ENCODE data around the gene MCFD2.

MCFD2 gene

GRCh38 chr2:46902465-46902864, 13.1 kb downstream of the MCFD2 start:
- Histone ChIP-seq H3K27ac (ENCODE audit: low read length) (no peak overlapping the region), H3F3A (ENCODE audit: insufficient read depth, low read length) (no peaks in the 10 kb centered on the region), H3K79me2 (ENCODE audit: low read length) (no peaks in the 10 kb centered on the region), H4K20me1 (ENCODE audit: insufficient read depth, low read length) (no peaks in the 10 kb centered on the region), H3K36me3 (replicated peaks; ENCODE audit: insufficient read depth, low read length) (no peaks in the 10 kb centered on the region), H3K9ac (ENCODE audit: low read length) (no peak overlapping the region), H3K27me3 (replicated peaks; ENCODE audit: insufficient read depth, low read length) (no peaks in the 10 kb centered on the region), H2AFZ (ENCODE audit: low read length) (no peak overlapping the region), H3K9me2 (replicated peaks; ENCODE audit: insufficient read depth, low read length) (no peaks in the 10 kb centered on the region), H3K4me2 (ENCODE audit: low read depth, low read length) (no peak overlapping the region), H3K9me3 (replicated peaks; ENCODE audit: insufficient read depth, low read length) (no peaks in the 10 kb centered on the region), H3K4me1 (ENCODE audit: low read length) (no peaks in the 10 kb centered on the region), H3K4me3 (ENCODE audit: low read length) (no peak overlapping the region)
- DNase-seq: no peak
- no peak for TF ChIP-seq EZH2 (optimal IDR thresholded peaks at IDR 0.05; ENCODE audit: low read depth, low read length)

GRCh38 chr2:46901611-46902010, 14.0 kb downstream of the MCFD2 start:
- no peaks in the 10 kb centered on the region for H3F3A ChIP-seq (ENCODE audit: insufficient read depth, low read length)
- no peaks in the 10 kb centered on the region for H3K9me3 ChIP-seq (replicated peaks; ENCODE audit: insufficient read depth, low read length)
- no peaks in the 10 kb centered on the region for H3K27me3 ChIP-seq (replicated peaks; ENCODE audit: insufficient read depth, low read length)
- no peaks in the 10 kb centered on the region for H3K79me2 ChIP-seq (ENCODE audit: low read length)
- H4K20me1 ChIP-seq (ENCODE audit: insufficient read depth, low read length): no peaks in the 10 kb centered on the region
- DNase-seq: no peak
- H3K36me3 ChIP-seq (replicated peaks; ENCODE audit: insufficient read depth, low read length): no peaks in the 10 kb centered on the region
- H3K4me1 ChIP-seq (ENCODE audit: low read length): no peaks in the 10 kb centered on the region
- no peak overlapping the region for H2AFZ ChIP-seq (ENCODE audit: low read length)
- no peaks in the 10 kb centered on the region for H3K9me2 ChIP-seq (replicated peaks; ENCODE audit: insufficient read depth, low read length)
- no peak overlapping the region for H3K27ac ChIP-seq (ENCODE audit: low read length)
- H3K9ac ChIP-seq (ENCODE audit: low read length): no peak overlapping the region
- TF ChIP-seq EZH2 (optimal IDR thresholded peaks at IDR 0.05; ENCODE audit: low read depth, low read length) (no peak), EZH2phosphoT487 (IDR thresholded peaks at IDR 0.05; ENCODE audit: low read length) (no peak)
- TF ChIP-seq, protein P1, sequence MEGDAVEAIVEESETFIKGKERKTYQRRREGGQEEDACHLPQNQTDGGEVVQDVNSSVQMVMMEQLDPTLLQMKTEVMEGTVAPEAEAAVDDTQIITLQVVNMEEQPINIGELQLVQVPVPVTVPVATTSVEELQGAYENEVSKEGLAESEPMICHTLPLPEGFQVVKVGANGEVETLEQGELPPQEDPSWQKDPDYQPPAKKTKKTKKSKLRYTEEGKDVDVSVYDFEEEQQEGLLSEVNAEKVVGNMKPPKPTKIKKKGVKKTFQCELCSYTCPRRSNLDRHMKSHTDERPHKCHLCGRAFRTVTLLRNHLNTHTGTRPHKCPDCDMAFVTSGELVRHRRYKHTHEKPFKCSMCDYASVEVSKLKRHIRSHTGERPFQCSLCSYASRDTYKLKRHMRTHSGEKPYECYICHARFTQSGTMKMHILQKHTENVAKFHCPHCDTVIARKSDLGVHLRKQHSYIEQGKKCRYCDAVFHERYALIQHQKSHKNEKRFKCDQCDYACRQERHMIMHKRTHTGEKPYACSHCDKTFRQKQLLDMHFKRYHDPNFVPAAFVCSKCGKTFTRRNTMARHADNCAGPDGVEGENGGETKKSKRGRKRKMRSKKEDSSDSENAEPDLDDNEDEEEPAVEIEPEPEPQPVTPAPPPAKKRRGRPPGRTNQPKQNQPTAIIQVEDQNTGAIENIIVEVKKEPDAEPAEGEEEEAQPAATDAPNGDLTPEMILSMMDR (IDR thresholded peaks at IDR 0.05; ENCODE audit: low read length): no peak
- H3K4me3 ChIP-seq (ENCODE audit: low read length): no peak overlapping the region
- H3K4me2 ChIP-seq (ENCODE audit: low read depth, low read length): no peak overlapping the region

DNA sequence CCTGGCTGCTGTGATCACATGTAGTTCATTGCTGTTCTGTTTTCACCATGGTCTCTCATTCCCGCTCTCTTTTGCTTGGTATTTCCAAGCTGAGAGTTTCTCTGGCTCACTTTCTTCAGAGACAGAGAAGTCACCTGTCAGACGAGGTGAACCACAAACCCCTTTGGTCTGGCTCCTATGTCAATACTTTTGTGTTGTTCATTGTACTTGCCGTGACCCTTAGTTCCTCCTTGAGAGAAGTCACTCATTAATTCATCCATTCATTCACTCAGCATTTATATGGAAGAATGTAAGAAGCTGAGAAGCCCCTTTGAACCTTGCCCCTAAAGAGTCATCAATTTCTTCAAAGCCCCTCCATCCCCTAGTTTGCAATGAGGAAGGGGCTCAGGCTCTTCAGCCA, 15.2 kb downstream of the MCFD2 start:
- Histone ChIP-seq H3K4me2 (ENCODE audit: low read depth, low read length) (no peak overlapping the region), H3K9ac (ENCODE audit: low read length) (no peak overlapping the region), H3F3A (ENCODE audit: insufficient read depth, low read length) (no peaks in the 10 kb centered on the region), H3K36me3 (replicated peaks; ENCODE audit: insufficient read depth, low read length) (no peaks in the 10 kb centered on the region), H3K27me3 (replicated peaks; ENCODE audit: insufficient read depth, low read length) (no peaks in the 10 kb centered on the region), H3K9me3 (replicated peaks; ENCODE audit: insufficient read depth, low read length) (no peaks in the 10 kb centered on the region), H2AFZ (ENCODE audit: low read length) (no peak overlapping the region), H3K27ac (ENCODE audit: low read length) (no peak overlapping the region), H3K4me3 (ENCODE audit: low read length) (no peak overlapping the region), H3K4me1 (ENCODE audit: low read length) (no peaks in the 10 kb centered on the region), H4K20me1 (ENCODE audit: insufficient read depth, low read length) (no peaks in the 10 kb centered on the region), H3K9me2 (replicated peaks; ENCODE audit: insufficient read depth, low read length) (no peaks in the 10 kb centered on the region), H3K79me2 (ENCODE audit: low read length) (no peaks in the 10 kb centered on the region)
- TF ChIP-seq, protein P1 (IDR thresholded peaks at IDR 0.05; ENCODE audit: low read length): no peak
- TF ChIP-seq EZH2 (optimal IDR thresholded peaks at IDR 0.05; ENCODE audit: low read depth, low read length) (no peak), EZH2phosphoT487 (IDR thresholded peaks at IDR 0.05; ENCODE audit: low read length) (no peak)
- DNase-seq: no peak

DNA sequence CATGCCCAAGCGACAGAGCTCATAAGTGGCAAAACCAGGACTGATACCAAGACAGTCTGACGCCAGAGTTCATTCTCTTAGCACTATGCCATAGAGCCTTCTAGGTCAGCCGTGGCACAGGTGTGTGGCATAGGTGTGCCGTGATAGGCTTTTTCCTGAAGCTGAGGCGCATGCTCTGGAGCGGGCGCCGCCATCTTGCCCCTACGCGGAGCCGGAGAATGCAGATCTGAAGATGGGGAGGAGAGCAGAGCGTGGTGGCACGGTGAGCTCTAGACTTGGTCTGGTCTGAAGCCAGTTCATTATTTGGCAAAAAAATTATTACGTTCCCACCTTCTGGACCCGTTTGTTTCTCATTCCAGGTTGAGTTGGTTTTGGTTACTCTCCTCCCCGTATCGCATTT, 16.6 kb downstream of the MCFD2 start:
- H3K27me3 ChIP-seq (replicated peaks; ENCODE audit: insufficient read depth, low read length): no peaks in the 10 kb centered on the region
- H3K9ac ChIP-seq (ENCODE audit: low read length): no peak overlapping the region
- H2AFZ ChIP-seq (ENCODE audit: low read length): no peak overlapping the region
- H4K20me1 ChIP-seq (ENCODE audit: insufficient read depth, low read length): no peaks in the 10 kb centered on the region
- no peaks in the 10 kb centered on the region for H3K9me3 ChIP-seq (replicated peaks; ENCODE audit: insufficient read depth, low read length)
- H3K79me2 ChIP-seq (ENCODE audit: low read length): no peaks in the 10 kb centered on the region
- H3K4me1 ChIP-seq (ENCODE audit: low read length): no peaks in the 10 kb centered on the region
- H3K27ac ChIP-seq (ENCODE audit: low read length): no peak overlapping the region
- no peak for DNase-seq
- H3K4me3 ChIP-seq (ENCODE audit: low read length): no peak overlapping the region
- H3K4me2 ChIP-seq (ENCODE audit: low read depth, low read length): no peak overlapping the region
- TF ChIP-seq, protein P1 (IDR thresholded peaks at IDR 0.05; ENCODE audit: low read length): no peak
- no peak for TF ChIP-seq EZH2phosphoT487 (IDR thresholded peaks at IDR 0.05; ENCODE audit: low read length)
- TF ChIP-seq EZH2 (optimal IDR thresholded peaks at IDR 0.05; ENCODE audit: low read depth, low read length): no peak
- no peaks in the 10 kb centered on the region for H3K36me3 ChIP-seq (replicated peaks; ENCODE audit: insufficient read depth, low read length)
- no peaks in the 10 kb centered on the region for H3F3A ChIP-seq (ENCODE audit: insufficient read depth, low read length)
- no peaks in the 10 kb centered on the region for H3K9me2 ChIP-seq (replicated peaks; ENCODE audit: insufficient read depth, low read length)

Data from MM.1S (cell line).